Activated CD4-positive, alpha-beta T cell treated with anti-CD3 and anti-CD28 coated beads for 4 hours (primary cell): Measurements from ENCODE around the gene DNALI1.
"Not testable (repeated sequence)": the region's sequence is repeated elsewhere in the genome, so short reads cannot be mapped to it uniquely, and the experiment has no call there.

ENCODE experiments used
- DNase-seq, 2 donors: peaks; one replicate each; pipeline ENCODE4 v3.0.0-alpha.2; 2020

The DNALI1 gene

DNA sequence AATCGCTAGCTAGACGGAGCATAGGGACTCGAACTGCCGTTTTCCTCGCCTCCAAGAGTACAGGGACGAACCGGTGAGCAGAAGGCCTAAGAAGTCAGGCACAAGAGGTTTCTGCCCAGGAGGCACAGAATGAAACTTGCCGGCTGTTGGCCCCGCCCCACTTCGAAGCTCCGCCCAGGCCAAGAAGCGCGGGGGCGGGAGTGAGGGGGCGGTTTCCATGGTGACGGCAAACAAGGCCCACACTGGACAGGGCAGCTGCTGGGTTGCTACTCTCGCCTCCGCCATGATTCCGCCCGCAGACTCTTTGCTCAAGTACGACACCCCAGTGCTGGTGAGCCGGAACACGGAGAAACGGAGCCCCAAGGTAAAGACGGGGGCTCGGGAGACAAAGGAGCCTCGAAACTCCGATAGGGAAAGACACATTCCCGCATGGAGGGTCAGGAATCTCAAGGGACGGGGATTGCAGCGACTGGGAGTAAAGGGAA lies at the start of gene DNALI1:
Gene DNALI1 (plus strand): TSS at position 229 of the 485 bp plus-strand sequence. CDS start 55 bp downstream, at position 284.
- no peak for DNase-seq

GRCh38 chr1:37509181-37509580 lies 47.6 kb upstream of the DNALI1 start:
- DNase-seq, result no peak

DNA sequence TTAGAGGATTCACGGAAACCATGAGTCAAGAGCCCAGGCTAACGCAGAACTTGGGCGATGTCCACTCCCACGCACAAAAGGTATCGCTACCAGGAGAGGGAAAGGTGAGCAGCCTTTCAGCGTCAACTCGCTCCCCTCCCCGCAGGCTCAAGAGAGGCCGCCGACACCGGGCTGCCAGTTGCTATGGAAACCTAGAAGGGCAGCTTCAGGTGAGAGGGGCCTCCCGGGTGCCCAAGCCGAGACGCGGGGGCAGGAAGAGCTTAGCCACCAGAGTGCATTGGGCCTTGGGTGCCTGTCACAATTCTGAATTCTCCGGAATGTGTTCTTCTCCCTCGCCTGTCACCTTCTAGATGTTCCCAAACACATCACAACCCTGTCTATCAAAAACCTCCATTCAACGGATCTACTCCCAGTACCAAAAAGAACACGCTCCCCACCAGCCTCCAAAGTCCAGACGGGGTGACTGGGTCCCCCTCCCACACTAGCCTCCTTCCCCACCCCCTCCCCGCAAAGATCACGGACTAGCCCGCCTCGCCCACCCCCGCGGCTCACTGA lies 42.9 kb upstream of the DNALI1 start:
- DNase-seq, result peak; percentile 76 to 78

- DNase-seq, result peak; percentile 78 to 83
These were observed 42.2 kb upstream of the DNALI1 start, which contains the start of gene MEAF6 for GRCh38 chr1:37514350-37515184. TSS of gene MEAF6 (minus strand) at chr1:37514766. CDS start at chr1:37514746, 20 bp downstream.

DNA sequence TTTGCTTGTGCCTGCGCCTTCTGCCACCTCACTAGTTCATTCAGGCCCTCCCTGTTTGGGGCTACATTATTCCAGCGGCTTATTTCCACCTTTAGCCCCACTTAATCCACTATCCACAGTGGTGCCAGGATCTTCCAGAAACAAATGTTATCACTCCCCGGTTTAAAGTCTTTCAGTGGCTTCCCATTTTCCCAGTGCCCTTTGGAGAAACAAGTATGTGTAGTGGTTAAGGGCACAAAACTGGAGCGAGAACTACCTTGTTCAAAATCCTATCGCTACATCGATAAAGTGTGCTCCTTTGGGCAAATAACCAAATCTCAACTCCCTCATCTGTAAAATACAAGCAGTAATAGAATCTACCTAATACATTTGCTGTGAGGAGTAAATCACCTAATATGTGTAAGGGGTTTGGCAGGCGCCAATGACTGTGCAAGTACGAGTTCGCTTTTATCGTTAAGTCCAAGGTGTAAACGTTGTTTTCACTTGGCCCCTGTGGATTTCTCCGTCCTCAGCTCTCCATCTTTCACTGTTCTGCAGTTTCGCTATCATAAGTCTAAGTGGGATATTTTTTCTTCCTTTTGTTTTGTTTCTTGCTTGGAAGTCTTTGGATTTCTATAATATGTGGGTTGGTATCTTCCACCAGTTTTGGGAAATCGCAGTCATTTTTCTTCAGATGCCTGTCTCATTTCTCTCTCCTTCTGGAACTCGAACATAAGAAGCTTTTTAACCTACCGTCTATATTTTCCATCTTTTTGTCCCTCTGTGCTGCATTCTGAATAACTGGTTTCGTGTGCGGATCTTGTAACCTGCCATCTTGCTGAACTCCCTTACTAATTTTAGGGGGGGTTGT lies 41.3 kb upstream of the DNALI1 start:
- DNase-seq, result no peak

DNA sequence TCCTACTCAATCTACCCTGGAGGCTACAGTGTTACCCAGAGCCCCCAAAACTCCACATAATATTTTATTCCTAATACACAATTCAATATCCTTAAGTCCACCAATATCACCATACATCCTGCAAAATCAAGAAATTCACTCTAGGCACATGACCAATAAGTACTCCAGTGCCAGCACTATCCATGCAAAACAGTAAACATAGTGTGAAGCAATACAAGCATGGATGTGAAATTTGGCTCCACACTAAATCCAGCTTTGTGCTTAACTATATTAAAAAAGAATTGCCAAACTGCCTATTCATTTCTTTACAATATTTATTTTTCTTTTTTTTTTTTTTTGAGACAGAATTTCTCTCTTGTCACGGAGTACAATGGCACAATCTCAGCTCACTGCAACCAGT lies 39.2 kb upstream of the DNALI1 start:
- no peak for DNase-seq

DNA sequence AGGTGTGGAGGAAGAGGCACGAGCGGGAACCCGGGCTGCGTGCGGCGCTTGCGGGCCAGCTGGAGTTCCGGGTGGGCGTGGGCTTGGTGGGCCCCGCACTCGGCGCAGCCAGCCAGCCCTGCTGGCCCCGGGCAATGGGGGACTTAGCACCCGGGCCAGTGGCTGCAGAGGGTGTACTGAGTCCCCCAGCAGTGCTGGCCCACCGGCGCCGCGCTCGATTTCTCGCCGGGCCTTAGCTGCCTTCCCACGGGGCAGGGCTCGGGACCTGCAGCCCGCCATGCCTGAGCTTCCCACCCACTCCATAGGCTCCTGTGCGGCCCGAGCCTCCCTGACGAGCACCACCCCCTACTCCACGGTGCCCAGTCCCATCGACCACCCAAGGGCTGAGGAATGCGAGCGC lies 38.5 kb upstream of the DNALI1 start:
- DNase-seq, result not testable (repeated sequence)

GRCh38 chr1:37518929-37519328 lies 37.8 kb upstream of the DNALI1 start:
- DNase-seq, result peak; percentile 10 to 14

DNA sequence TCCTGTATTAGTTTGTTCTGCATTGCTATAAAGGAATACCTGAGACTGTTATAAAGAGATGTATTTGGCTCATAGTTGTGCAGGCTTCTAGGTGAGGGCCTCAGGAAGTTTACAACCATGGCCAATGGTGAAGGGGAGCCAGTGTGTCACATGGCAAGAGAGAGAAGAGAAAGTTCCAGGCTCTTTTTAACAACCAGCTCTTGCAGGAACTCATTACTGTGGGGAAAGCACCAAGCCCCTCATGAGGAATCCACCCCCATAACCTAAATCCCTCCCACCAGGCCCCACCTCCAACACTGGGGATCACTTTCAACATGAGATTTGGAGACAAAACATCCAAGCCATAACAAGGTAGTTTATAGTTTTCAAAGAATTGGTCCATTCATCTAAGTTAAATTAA lies 37.1 kb upstream of the DNALI1 start:
- no peak for DNase-seq

DNA sequence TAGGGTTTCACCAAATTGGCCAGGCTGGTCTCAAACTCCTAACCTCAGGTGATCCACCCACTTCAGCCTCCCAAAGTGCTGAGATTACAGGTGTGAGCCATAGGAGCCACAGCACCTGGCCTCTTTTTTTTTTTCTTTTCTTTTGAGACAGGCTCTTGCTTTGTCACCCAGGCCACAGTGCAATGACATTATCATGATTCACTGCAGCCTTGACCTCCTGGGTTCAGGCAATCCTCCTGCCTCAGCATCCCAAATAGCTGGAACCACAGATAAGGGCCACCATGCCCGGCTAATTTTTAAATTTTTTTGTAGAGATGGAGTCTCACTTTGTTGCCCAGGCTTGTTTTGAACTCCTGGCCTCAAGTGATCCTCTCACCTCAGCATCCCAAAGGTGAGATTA lies 26.9 kb upstream of the DNALI1 start:
- DNase-seq, result not testable (repeated sequence)

- DNase-seq, result not testable (repeated sequence)
These were observed 24.2 kb upstream of the DNALI1 start for GRCh38 chr1:37532418-37533156.

- DNase-seq, result no peak
These were observed 23.2 kb upstream of the DNALI1 start for GRCh38 chr1:37533317-37534093.

GRCh38 chr1:37537378-37537777 lies 19.4 kb upstream of the DNALI1 start:
- DNase-seq, result no peak

DNA sequence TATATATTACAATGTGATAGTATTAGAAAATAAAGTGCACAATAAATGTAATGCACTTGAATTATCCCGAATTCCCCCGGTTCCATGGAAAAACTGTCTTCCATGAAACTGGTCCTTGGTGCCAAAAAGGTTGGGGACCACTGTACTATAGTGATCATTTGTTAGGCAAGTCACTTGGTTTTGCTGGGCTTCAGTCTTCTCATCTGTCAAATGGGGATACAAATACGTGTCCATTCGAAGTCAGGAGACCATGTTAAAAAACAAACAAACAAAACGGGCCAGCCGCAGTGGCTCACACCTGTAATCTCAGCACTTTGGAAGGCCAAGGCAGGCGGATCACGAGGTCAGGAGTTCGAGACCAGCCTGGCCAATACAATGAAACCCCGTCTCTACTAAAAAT lies 17.6 kb upstream of the DNALI1 start:
- not testable (repeated sequence) for DNase-seq

- DNase-seq, result no peak
These were observed 16.5 kb upstream of the DNALI1 start for GRCh38 chr1:37540036-37540785.

DNA sequence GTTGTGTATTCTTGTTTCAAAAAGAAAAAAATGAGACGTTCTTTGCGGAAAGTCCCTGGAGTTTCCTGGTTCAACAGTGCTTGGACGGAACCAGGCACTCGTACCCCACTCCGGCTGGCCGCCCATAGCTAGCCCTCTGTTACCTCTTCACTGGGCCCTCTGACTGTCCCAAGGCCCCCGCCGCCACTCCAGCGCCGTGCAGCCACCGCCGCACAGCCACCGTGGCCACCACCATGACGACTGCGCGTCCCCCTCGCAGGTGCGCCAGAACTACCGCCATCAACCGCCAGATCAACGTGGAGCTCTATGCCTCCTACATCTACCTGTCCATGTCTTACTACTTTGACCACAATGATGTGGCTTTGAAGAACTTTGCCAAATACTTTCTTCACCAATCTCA lies 12.2 kb upstream of the DNALI1 start:
- DNase-seq, result no peak

DNA sequence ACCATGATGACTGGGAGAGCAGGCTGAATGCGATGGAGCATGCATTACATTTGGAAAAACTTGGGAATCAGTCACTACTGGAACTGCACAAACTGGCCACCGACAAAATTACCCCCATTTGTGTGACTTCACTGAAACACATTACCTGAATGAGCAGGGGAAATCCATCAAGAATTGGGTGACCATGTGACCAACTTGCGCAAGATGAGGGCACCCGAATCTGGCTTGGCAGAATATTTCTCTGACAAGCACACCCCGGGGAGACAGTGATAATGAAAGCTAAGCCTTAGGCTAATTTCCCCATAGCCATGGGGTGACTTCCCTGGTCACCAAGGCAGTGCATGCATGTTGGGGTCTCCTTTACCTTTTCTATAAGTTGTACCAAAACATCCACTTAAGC lies 11.7 kb upstream of the DNALI1 start:
- DNase-seq, result no peak

- no peak for DNase-seq
These were observed 7.4 kb upstream of the DNALI1 start for GRCh38 chr1:37549341-37549740.

- DNase-seq, result no peak
These were observed 3.2 kb upstream of the DNALI1 start for GRCh38 chr1:37553598-37553926.

DNA sequence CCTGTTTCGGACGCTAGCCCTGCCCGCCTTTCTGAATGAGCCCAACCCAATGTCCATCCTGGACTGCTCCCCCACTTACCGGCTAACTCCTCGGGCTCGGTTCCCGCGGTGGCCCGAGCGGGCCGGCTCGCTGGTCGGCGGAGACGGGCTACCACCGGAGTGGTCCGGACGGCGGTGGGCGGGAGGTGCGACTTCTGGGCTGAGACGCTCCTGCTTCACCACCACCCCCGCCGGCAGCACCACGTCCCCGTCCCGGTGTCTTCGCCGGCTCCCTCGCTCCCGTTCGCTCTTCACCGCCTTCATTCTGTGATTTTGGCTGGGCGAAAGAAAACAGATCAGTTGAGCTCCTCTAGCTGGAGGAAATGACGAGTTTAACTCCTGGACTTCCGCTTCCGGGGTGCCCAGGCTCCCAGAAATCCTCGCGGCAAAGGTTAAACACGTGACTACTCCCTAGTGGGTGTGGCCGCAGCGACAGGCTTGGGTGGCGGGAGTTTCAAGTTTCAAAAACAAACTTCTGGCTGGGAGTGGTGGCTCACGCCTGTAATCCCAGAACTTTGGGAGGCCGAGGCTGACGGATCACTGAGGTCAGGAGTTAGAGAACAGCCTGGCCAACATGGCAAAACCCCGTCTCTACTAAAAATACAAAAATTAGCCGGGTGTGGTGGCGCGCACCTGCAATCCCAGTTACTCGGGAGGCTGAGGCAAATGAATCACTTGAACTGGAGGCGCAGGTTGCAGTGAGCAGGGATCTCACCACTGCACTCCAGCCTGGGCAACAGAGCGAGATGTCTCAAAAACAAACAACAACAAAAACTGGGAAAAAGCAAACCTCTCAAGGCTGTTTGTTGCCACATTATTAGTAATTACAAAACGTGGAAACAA lies 2.6 kb upstream of the DNALI1 start, which contains the start of gene SNIP1:
Gene SNIP1 (minus strand): TSS at position 367 of the 882 bp plus-strand sequence. CDS start 64 bp downstream, at position 303.
- DNase-seq, result peak; percentile 88 to 89
